Left colon (tissue), 2 donors: ENCODE data around the gene JAG1. TPM values are rescaled to one million over a fixed set of nuclear protein-coding genes. Genes with fewer than 3 reads are reported as not detected.
"Not testable (repeated sequence)": the region's sequence is repeated elsewhere in the genome, so short reads cannot be mapped to it uniquely, and the experiment has no call there.

ENCODE experiments used
- ATAC-seq: fragments of 200-7000 bp; cut with Tn5 transposase; one replicate; pipeline ENCODE4 v1.9.1; 2020; ENCODE audit warnings: mild to moderate bottlenecking, moderate library complexity
- DNase-seq, 2 donors: peaks; one replicate each; pipeline ENCODE4 v3.0.0-alpha.2; 2020
- intact Hi-C, 2 donors: fragments of 100-400 bp; cut with DNase I in 1 of 2; cut with micrococcal nuclease in 1 of 2; formaldehyde crosslinking; loops; one replicate each; pipeline versions ENCODE4 v1.11.2 to v1.14.0; 2022; cut with DNase I, micrococcal nuclease
- total RNA-seq, 2 donors: library from RNA; stranded (reverse); fragmentation: NEBNext Ultra II Directional; extraction: Animal tissue kit (Norgen Biotek cat#: 25700); gene quantifications; one replicate each; pipeline ENCODE4 v1.2.1, GENCODE V29; 2021
- donor health status: DM: no; HTN: no; CAD: no.
- donor health status: DM: yes; HTN: yes; CAD: no.

JAG1 gene
- total RNA-seq, 2 donors from 2014 or later = 78.8 to 170 TPM

- ATAC-seq = no peak
- intact Hi-C loops = no loop called here
- no peak for DNase-seq
These were observed 39.6 kb downstream of the JAG1 start for GRCh38 chr20:10634211-10634610.

- DNase-seq = no peak
- intact Hi-C loops = no loop called here
- no peak for ATAC-seq
These were observed 40.1 kb downstream of the JAG1 start for GRCh38 chr20:10633718-10634117.

GRCh38 chr20:10632721-10633509 lies 40.9 kb downstream of the JAG1 start:
- ATAC-seq (no peak), DNase-seq (no peak)
- intact Hi-C loops = no loop called here

- ATAC-seq (no peak), DNase-seq (no peak)
- intact Hi-C loops = no loop called here
These were observed 42.7 kb downstream of the JAG1 start for GRCh38 chr20:10631126-10631525.

GRCh38 chr20:10629946-10630650 lies 43.7 kb downstream of the JAG1 start:
- no peak for ATAC-seq
- intact Hi-C loops = no loop called here
- no peak for DNase-seq

GRCh38 chr20:10626896-10627295 lies 46.9 kb downstream of the JAG1 start:
- ATAC-seq (no peak), DNase-seq (no peak)
- intact Hi-C loops = no loop called here

GRCh38 chr20:10625641-10626040 lies 48.2 kb downstream of the JAG1 start:
- intact Hi-C loops = no loop called here
- ATAC-seq (no peak), DNase-seq (no peak)

GRCh38 chr20:10622657-10623418 lies 51.0 kb downstream of the JAG1 start:
- DNase-seq (no peak), ATAC-seq (no peak)
- intact Hi-C loops = no loop called here

- intact Hi-C loops = no loop called here
- no peak for ATAC-seq
- DNase-seq = no peak
These were observed 52.6 kb downstream of the JAG1 start for GRCh38 chr20:10621149-10621548.

- peak; percentile 93 for ATAC-seq
- intact Hi-C loops = no loop called here
- DNase-seq = no peak
These were observed 54.4 kb downstream of the JAG1 start for GRCh38 chr20:10619427-10619826.

- ATAC-seq = no peak
- no peak for DNase-seq
- intact Hi-C loops = no loop called here
These were observed 55.1 kb downstream of the JAG1 start for GRCh38 chr20:10618611-10619245.

- intact Hi-C loops, ATAC-seq, DNase-seq: not testable (repeated sequence)
These were observed 56.2 kb downstream of the JAG1 start for GRCh38 chr20:10617549-10618133.

GRCh38 chr20:10616212-10616611 lies 57.6 kb downstream of the JAG1 start:
- DNase-seq (no peak), ATAC-seq (no peak)
- intact Hi-C loops = no loop called here

- no peak for DNase-seq
- intact Hi-C loops = no loop called here
- no peak for ATAC-seq
These were observed 59.9 kb downstream of the JAG1 start for GRCh38 chr20:10613911-10614310.

GRCh38 chr20:10613426-10613825 lies 60.4 kb downstream of the JAG1 start:
- DNase-seq, intact Hi-C loops, ATAC-seq: not testable (repeated sequence)

- intact Hi-C loops = no loop called here
- DNase-seq (peak in 1 of 2 donors; percentile 42), ATAC-seq (peak; percentile 74)
These were observed 62.4 kb downstream of the JAG1 start for GRCh38 chr20:10611357-10611756.

- DNase-seq (no peak), ATAC-seq (peak; percentile 42)
- intact Hi-C loops = no loop called here
These were observed 63.5 kb downstream of the JAG1 start for GRCh38 chr20:10610251-10610650.

GRCh38 chr20:10609770-10610169 lies 64.0 kb downstream of the JAG1 start:
- intact Hi-C loops = no loop called here
- ATAC-seq (no peak), DNase-seq (no peak)

GRCh38 chr20:10609276-10609675 lies 64.5 kb downstream of the JAG1 start:
- ATAC-seq (no peak), DNase-seq (no peak)
- intact Hi-C loops = no loop called here
